ENCODE measurements around the gene SEC23B. TPM values are rescaled to one million over a fixed set of nuclear protein-coding genes. Genes with fewer than 3 reads are reported as not detected.

Gene SEC23B
- total and polyA plus RNA-seq, 2 of the 4 experiments (the other 2 are of a cell fraction): 51.5 to 78.9 TPM

GRCh38 chr20:18567739-18568091, 60.0 kb downstream of the SEC23B start:
- H2AK9ac ChIP-seq (replicated peaks; ENCODE audit: low read depth, low read length, poor library complexity): no peak overlapping the region
- peak overlapping the region; percentile 90; the same call in 1 of the 2 replicates for H4K91ac ChIP-seq (ENCODE audit: insufficient read depth, low read depth, low read length)
- H3K36me3 ChIP-seq (ENCODE audit: control insufficient read depth, insufficient read depth, low read length): peaks cover 8% of the 10 kb centered on the region
- H3K4me1 ChIP-seq (ENCODE audit: control insufficient read depth, insufficient read depth, low read length): peaks cover 2% of the 10 kb centered on the region; the same call in 1 of the 2 replicates
- H2AFZ ChIP-seq (replicated peaks; ENCODE audit: low read length, poor library complexity): no peak overlapping the region
- peak overlapping the region; percentile 100 for H3K9ac ChIP-seq (ENCODE audit: low read depth, low read length)
- no CpG with 5 or more reads among the region's 6 CpGs for WGBS, 2 experiments (ENCODE audit: extremely low coverage in 2 of 2, insufficient read length in 1 of 2)
- peak overlapping the region; percentile 93 for H2BK5ac ChIP-seq (ENCODE audit: low read depth, low read length, poor library complexity, severe bottlenecking)
- no peak overlapping the region for H2BK15ac ChIP-seq (ENCODE audit: low read depth, low read length)
- TSS peak; percentile 86 for BruUV-seq (replicated peaks)
- DNase-seq: no peak
- TF ChIP-seq ELK1 (IDR thresholded peaks at IDR 0.05; ENCODE audit: borderline replicate concordance, low read depth, low read length) (no peak), CEBPB (IDR thresholded peaks at IDR 0.05; ENCODE audit: low read depth, low read length) (no peak), USF2 (IDR thresholded peaks at IDR 0.05; ENCODE audit: low read depth, low read length) (no peak), CTCF (conservative IDR thresholded peaks at IDR 0.05; ENCODE audit: low read depth, low read length) (no peak), RFX5 (IDR thresholded peaks at IDR 0.05; ENCODE audit: low read depth, low read length) (no peak), POLR2A (IDR thresholded peaks at IDR 0.05; ENCODE audit: low read depth, low read length) (no peak), MXI1 (IDR thresholded peaks at IDR 0.05; ENCODE audit: borderline replicate concordance, low read depth, low read length) (no peak), RAD21 (IDR thresholded peaks at IDR 0.05; ENCODE audit: low read length) (no peak), RCOR1 (IDR thresholded peaks at IDR 0.05; ENCODE audit: insufficient replicate concordance, low read length) (no peak), MAZ (IDR thresholded peaks at IDR 0.05; ENCODE audit: borderline replicate concordance, low read depth, low read length) (no peak), NFE2L2 (IDR thresholded peaks at IDR 0.05; ENCODE audit: low read depth, low read length) (no peak), BHLHE40 (IDR thresholded peaks at IDR 0.05; ENCODE audit: low read depth, low read length) (no peak), SMC3 (IDR thresholded peaks at IDR 0.05; ENCODE audit: low read depth, low read length) (no peak), CHD1 (IDR thresholded peaks at IDR 0.05; ENCODE audit: low read depth, low read length) (no peak), MAFK (IDR thresholded peaks at IDR 0.05; ENCODE audit: low read depth, low read length) (no peak), FOS (IDR thresholded peaks at IDR 0.05; ENCODE audit: low read depth, low read length) (no peak)
- H3K79me1 ChIP-seq (ENCODE audit: low read depth in 1 of 2, low read length in 2 of 2): peaks cover 10 to 33% of the 10 kb centered on the region in 2 experiments
- peak overlapping the region; percentile 97 for H3K4me3 ChIP-seq (ENCODE audit: insufficient read depth, low read depth, low read length)
- H4K8ac ChIP-seq (ENCODE audit: low read depth in 2 of 2, low read length in 2 of 2): peak overlapping the region; percentile 97 to 98
- H3K18ac ChIP-seq (ENCODE audit: low read depth, low read length): peak overlapping the region; percentile 95; the same call in 1 of the 2 replicates
- H3K9me1 ChIP-seq (ENCODE audit: insufficient read depth, low read length): peaks cover 9% of the 10 kb centered on the region
- H4K20me1 ChIP-seq (ENCODE audit: insufficient read depth, low read length): no peaks in the 10 kb centered on the region
- dilution Hi-C loops (cut with HindIII; ENCODE audit: low sequenced_read_pairs, unreplicated experiment): no loop called here
- peak overlapping the region; percentile 99; the same call in 1 of the 2 replicates for H4K5ac ChIP-seq (ENCODE audit: low read depth, low read length)
- CTCF ChIA-PET: no interaction called here
- H3K27me3 ChIP-seq (ENCODE audit: control insufficient read depth, insufficient read depth, low read length): no peaks in the 10 kb centered on the region
- POLR2A ChIA-PET (ENCODE audit: unreplicated experiment): no interaction called here
- H3K4ac ChIP-seq (ENCODE audit: low read depth, low read length): no peak overlapping the region; the same call in 1 of the 2 replicates
- ATAC-seq (ENCODE audit: low read depth): peak; percentile 38
- H3K56ac ChIP-seq (ENCODE audit: extremely low read depth, insufficient read depth, low read length): peak overlapping the region; percentile 90
- H3K27ac ChIP-seq (ENCODE audit: insufficient read depth, low read length): peak overlapping the region; percentile 99
- H2BK20ac ChIP-seq (ENCODE audit: low read depth, low read length): no peak overlapping the region
- intact Hi-C loops (cut with micrococcal nuclease): no loop called here
- H2BK120ac ChIP-seq (ENCODE audit: low read depth, low read length): no peak overlapping the region
- in situ Hi-C loops (cut with MboI; ENCODE audit: low sequenced_read_pairs): no loop called here
- peak overlapping the region; percentile 97 for H3K14ac ChIP-seq (replicated peaks; ENCODE audit: low read depth, low read length)
- H3K23ac ChIP-seq (ENCODE audit: low read depth, low read length): peak overlapping the region; percentile 96; the same call in 1 of the 2 replicates
- no peaks in the 10 kb centered on the region for H3K9me3 ChIP-seq (ENCODE audit: control insufficient read depth, insufficient read depth, low read length)
- H2AK5ac ChIP-seq (ENCODE audit: low read depth, low read length): no peak overlapping the region
- peak overlapping the region; percentile 76 for H3K4me2 ChIP-seq (ENCODE audit: low read depth, low read length)

Data from IMR-90 (cell line).